GM21526 (cell line): Measurements from ENCODE around the gene CD300LB.
"Not testable (repeated sequence)": the region's sequence is repeated elsewhere in the genome, so short reads cannot be mapped to it uniquely, and the experiment has no call there.

Source experiments
- ATAC-seq: cut with Tn5 transposase; IDR thresholded peaks from one replicate; pipeline ENCODE4 v1.9.1; 2021; ENCODE audit warnings: moderate library complexity; ENCODE audit not compliant: unreplicated experiment, low FRiP score

Gene CD300LB

DNA sequence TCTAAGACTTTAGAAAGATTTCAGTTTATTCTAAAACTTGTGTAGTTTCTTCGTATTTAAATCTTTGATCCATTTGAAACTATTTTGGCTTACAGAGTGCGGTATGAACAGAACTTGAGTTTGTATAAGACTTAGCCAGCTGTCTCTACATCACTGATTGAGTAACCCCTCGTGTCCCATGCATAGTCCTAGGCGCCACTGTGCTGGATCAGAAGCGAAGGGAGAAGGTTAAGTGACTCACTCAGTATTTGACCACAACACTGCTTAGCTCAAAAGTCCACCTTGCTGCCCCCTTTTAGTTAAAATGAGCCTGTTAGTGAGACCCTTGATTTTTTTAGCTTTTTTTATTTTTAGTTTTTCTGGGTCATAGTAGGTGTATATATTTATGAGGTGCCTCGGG lies 28.4 kb downstream of the CD300LB start:
- no peak for ATAC-seq

DNA sequence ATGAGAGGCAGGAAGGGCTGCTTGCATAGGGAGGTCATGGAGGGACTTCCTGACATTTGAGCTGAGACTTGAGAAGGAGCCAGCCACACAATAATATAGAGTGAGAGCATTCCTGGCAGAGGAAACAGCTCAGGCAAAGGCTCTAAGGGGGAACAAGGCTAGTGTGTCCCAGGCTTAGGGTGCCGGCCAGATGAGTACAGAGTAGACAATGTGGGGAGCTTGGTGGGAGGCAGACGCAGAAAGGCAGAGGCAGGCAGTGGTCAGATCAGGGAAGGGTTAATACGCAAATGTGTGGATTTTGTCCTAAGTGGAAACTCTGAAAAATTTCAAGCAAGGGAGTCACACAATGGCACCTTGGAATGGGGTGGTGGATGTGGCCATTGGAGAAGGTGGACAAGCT lies 31.3 kb downstream of the CD300LB start:
- ATAC-seq: no peak

DNA sequence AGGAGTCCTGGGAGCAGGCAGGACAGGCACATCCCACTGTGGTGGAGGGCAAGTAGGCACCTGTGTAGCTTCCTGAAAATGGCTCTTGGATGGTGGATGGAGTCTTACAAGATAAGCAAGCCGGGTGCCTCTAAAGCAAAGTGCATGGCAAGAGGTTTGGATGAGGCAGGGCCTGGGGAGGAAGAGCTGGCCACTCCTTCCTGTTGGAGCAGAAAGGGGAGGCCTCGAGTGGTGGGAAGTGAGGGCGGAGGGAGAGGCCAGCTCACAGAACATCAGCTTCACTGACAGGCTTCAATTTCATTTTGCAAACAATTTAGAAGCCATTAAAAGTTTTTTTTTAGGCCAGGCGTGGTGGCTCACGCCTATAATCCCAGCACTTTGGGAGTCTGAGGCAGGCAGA lies 33.8 kb downstream of the CD300LB start:
- no peak for ATAC-seq

DNA sequence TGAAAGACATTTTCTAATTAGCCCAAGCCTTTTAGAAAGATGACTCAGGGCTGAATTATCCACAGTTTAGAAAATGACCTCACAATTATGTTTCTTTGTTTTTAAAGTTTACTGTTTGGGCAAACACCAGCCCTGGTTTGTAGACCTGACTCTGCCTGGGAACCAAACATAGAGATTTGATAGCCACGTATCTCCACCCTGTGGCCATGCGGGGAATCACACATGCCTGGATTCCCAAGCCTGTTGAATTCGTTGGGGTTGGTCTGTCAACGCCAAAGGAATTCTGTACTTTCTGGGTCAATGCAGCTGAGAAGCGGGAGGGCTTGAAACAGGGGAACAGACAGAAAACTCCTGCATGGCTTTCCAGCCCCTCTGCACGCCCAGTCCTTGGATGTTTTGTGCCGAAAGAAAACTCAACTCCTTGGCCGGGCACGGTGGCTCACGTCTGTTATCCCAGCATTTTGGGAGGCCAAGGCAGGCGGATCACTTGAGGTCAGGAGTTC lies 37.9 kb downstream of the CD300LB start:
- ATAC-seq: no peak

DNA sequence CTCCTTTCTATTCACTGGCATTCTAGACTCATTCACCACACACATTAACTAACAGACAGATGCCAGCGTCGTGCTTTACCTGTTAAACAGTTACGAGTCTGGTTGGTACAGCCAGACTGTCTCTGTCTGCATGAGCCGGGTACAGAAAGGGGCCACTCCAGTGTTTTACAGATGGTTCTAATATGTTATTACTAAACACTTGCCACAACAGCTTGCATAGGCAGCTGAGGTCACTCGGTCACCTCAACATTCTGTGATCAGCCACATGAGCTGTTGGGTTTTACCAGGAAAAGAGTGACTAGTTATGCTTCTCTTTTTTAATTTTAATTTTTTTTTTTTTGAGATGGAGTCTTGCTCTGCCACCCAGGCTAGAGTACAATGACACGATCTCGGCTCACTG lies 39.6 kb downstream of the CD300LB start:
- ATAC-seq: no peak

DNA sequence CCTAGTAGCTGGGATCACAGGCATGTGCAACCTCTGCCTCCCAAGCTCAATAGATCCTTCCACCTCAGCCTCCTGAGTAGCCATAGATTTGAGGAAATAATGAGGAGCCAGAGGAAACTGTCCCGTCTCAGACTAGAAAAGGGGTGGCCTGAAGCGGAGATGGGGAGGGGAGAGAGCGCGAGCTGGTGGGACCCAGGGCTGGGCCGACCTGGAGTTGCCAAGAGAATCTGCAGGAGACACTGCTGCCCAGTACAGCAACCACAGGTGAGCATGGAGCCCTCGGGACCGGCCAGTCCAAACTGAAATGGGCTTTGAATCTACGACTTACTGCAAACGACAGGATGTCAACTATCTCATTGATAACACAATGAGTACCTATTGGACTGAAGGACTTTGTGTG lies 40.6 kb downstream of the CD300LB start:
- ATAC-seq: no peak

DNA sequence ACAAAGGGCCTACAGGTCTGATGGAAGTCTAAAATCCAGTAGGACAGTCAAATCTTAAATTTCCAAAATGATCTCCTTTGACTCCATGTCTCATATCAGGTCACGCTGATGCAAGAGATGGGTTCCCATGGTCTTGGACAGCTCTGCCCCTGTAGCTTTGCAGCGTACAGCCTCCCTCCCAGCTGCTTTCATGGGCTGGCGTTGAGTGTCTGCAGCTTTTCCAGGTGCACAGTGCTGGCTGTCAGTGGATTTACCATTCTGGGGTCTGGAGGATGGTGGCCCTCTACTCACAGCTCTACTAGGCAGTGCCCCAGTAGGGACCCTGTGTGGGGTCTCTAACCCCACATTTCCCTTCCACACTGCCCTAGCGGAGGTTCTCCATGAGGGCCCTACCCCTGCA lies 43.0 kb downstream of the CD300LB start:
- not testable (repeated sequence) for ATAC-seq

DNA sequence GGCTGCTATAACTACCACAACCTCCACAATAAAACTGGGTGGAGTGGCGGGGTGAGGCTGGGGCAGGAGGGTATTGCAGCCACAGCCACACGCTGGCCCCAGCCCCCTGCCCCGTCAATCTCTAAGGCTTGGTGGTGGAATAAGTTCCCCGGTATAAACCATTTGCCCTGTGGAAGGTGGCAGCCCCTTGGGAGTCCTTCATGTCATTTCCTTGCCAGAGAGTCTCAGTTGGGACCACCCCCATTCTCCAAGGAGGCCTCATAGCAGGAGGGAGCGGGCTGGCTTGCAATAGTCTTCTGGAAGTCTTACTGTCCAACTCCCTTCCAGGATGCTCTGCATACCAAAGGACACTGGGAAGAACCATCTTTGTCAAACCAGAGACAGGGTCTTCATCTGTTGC lies 45.4 kb downstream of the CD300LB start:
- no peak for ATAC-seq

DNA sequence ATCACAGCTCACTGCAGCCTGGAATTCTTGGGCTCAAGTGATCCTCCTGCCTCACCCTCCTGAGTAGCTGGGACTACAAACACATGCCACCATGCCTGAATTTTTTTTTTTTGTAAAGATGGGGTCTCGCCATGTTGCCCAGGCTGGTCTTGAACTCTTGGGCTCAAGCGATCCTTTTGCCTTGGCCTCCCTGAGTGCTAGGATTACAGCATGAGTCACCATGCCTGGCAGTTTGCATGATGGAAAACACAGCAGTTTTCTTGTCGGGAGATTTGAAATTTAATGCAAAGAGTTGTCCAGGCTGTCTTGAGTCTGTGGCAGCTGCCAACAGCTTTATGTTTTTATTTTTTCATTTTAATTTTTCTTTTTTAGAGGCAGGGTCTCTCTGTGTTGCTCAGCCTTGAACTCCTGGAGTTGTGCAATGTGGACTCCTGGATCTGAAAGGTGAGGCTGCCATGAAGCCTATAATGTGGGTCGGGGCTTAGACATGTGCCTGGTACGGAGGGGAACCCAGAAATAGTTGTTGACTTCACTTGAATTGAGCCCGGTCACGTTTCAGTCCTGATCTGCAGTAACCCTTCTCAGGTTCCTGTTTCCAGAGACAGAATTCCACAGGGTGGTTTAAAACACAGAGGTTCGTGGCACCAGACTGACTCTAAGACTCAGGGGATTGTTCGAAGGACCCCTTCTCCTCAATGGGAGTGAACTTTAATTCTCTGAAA lies 46.1 kb downstream of the CD300LB start:
- no peak for ATAC-seq

DNA sequence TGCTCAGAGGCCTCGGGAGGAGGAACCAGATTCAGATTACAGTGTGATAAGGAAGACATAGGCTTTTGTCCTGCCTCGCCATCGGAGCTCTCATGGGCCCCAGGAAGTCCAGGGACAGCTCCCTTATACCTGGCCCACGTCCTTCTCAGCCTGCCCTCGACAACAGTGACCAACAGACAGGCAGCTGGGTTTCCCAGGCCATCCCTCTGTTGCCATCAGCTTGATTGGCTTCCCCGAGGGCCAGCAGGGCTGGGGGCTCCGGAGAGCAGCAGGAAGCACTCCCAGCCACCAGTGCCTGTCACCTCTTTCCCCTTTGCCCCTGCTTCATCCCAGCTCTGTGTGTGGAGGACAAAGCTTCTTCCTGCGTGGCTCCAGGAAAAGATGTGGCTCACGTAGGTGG lies 47.2 kb downstream of the CD300LB start:
- ATAC-seq: no peak

DNA sequence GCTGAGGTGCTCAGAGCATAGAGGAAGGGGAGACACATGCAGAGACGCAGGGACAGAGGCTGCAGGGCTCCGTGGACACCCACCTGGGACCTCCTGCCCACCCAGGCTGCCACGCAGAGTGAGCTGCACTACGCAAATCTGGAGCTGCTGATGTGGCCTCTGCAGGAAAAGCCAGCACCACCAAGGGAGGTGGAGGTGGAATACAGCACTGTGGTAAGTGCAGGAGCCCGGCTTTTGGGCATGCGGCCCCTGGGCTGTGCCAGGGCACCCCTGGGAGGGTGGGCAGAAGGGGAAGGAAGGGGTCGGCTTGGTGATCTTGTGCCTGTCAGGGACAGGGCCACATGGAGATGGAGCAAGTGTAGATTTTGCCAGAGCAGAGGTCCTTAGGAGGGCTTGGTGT lies 49.7 kb downstream of the CD300LB start:
- no peak for ATAC-seq

DNA sequence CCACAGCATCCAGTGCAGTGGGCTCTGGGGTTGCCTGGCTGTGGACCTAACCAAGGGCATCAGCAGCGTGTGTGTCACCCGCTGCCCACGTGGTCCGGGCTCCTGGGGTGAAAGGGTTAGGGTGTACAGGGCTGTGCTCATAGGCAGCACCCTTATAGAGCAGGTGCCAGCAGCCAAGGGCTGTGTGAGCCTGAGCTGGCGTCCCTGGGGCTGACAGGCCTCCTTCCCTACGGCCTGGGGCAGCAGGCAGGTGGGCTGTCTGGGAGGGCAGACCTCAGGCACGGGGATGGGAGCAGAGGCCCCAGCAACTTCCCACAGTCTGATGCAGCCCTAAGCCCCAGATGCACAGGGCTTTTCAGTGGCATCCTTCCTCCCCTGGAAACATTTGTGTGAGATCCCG lies 51.0 kb downstream of the CD300LB start:
- ATAC-seq: no peak

DNA sequence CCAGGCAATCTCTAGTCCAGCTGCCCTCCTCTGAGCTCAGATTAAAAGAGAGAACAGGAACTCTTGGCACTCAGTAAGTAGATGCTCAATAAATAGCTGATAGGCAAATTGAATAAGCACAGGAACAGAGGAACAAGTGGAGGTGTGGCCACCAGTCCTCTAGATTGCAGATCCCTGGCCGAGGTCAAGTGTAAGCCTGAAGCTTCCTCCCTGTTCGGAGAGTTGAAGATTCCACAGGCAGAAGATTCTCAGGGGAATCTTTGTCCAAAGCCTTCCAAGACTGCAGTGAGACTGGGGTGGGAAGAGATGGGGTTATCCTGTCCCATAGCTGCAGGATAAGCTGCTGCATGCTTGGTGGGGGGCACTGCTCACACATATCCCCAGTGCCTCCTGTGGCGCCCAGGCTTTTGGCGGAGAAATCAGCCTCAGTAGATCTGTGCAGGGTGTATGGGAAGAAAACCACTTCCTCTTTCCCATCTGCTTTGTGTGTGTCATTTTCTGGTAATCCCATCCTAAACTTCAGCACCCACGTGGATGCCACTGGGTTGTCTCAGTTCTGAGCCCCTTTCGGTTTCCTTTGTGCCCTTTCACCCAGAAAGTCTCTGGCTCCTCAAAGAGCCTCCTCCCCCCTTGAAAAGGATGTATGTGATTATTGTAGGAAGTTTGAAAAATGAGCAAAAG lies 52.7 kb downstream of the CD300LB start:
- no peak for ATAC-seq

DNA sequence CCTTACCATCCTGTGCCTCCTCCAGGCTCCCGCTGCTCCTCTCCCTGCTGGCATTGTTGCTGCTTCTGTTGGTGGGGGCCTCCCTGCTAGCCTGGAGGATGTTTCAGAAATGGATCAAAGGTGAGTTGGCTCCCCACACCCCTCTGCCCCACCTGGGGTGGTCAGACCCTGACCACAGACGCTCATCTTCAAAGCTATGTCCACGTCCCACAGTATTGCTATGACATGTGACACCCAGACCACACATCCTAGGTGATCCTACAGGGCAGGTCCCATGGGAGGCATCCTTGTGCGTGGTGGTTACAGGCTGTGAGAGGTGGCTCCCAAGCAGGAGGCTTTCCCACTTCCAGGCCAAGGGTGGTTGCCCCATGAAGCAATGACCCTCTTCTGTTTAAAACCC lies 53.9 kb downstream of the CD300LB start:
- no peak for ATAC-seq

DNA sequence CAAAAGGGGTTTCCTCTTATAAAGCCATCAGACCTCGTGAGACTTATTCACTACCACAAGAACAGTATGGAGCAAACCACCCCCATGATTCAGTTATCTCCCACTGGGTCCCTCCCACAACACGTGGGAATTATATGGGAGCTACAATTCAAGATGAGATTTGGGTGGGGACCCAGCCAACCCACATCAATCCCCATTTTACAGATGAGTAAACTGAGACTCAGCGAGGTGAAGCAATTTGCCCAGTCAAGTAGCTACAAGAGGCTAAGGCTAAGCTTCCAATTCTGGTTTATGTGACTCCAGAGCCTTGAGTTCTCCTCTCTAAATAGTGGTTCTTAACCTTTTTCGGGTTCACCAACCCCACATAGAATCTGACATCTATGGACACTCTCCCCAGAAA lies 56.1 kb downstream of the CD300LB start:
- ATAC-seq: no peak

DNA sequence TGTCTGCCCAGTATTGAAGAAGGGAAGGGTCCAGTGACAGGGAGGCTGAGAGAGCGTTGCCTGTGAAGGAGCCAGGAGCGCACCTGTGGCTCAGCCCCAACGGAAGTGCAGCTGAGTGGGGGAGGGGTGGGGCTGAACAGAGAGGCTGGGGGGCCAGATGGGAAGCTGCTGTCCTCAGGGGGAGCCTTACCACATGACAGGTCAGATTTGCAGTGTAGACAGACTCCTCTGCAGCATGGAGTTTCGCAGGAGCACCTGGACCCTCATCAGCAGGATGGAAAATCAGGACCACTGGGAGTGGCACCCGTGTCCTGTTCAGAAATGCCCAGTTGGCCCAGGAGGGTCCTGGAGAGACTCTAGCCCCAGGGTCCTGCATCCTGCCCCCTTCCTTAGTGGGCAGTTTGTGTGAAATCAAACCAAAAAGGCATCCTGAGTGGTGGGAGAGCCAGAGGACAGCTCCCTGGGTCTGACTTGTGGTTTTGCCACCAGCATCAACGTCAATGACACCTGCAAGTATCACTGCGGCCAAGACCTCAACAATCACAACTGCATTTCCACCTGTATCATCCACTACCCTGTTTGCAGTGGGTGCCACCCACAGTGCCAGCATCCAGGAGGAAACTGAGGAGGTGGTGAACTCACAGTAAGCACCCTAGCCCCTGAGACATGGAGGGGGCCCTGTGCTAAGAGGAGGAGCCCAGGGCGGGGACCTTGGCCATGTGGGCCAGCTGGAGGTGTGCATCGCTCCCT lies 57.1 kb downstream of the CD300LB start:
- no peak for ATAC-seq

DNA sequence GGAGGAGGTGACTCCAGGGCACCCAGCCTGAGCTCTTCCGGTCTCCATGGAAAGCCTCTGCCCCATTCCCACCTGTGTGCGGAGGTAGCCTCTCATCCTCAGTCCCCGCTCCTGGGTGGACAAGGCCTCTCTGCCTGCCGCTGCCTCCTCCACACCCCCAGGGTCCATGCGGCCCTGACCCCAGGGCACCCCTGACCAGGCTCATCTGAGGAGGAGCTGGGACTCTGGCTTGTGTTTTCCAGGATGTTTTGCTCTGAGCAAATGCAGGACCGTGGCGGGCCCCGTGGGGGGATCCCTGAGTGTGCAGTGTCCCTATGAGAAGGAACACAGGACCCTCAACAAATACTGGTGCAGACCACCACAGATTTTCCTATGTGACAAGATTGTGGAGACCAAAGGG lies 58.0 kb downstream of the CD300LB start:
- ATAC-seq: no peak

DNA sequence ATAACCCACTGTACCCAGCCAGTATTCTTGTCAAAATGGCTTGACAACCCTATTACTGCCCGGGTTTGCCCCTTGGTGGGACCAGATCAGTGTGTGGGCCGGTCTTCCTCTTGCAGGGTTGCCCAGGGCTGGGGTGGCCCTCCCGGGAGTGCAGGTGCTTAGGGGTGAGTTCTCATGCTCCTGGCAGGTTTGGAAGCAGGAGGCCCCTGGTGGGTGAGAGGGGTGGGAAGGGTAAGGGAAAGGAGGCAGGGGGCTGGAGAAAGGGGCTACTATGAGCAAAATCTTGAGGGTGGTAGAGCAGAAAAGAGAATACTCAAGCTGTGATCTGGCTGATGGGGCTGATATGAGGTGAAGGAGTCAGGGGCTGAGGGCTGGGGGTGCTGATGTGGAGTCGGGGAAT lies 58.4 kb downstream of the CD300LB start:
- ATAC-seq: no peak

DNA sequence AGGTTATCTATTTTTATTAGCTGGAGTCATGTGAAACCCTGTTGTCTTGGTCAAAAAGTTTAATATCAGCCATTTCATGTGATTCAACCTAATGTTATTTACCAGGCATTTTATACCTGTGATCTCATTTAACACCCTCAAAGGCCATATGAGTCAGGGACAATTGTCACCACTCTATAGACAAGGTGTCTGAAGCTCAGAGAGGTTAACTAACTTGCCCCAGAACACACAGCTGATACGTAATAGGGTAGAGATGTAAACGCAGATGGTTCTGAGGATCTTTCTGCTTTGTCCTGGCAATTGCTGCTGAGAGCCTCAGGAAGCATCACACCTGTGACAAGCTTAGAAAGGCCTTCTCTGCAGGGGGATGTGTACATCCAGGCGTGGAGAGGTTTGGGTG lies 59.9 kb downstream of the CD300LB start:
- no peak for ATAC-seq
